ENCODE measurements around the gene C2CD3.
"Not testable (repeated sequence)": the region's sequence is repeated elsewhere in the genome, so short reads cannot be mapped to it uniquely, and the experiment has no call there.

Gene C2CD3

GRCh38 chr11:74123008-74123448 lies 47.8 kb downstream of the C2CD3 start:
- DNase-seq (ENCODE audit: low read depth): no peak
- H3K4me3 ChIP-seq (ENCODE audit: low read length): no peak overlapping the region
- no peak for TF ChIP-seq CTCF (IDR thresholded peaks at IDR 0.05; ENCODE audit: insufficient read depth, low read depth, low read length, missing control alignments)

- no peak for DNase-seq (ENCODE audit: low read depth)
- no peak overlapping the region for H3K4me3 ChIP-seq (ENCODE audit: low read length)
- no peak for TF ChIP-seq CTCF (IDR thresholded peaks at IDR 0.05; ENCODE audit: insufficient read depth, low read depth, low read length, missing control alignments)
These were observed 49.0 kb downstream of the C2CD3 start for GRCh38 chr11:74121804-74122203.

GRCh38 chr11:74120260-74121035 lies 50.4 kb downstream of the C2CD3 start:
- not testable (repeated sequence) for DNase-seq (ENCODE audit: low read depth)

GRCh38 chr11:74116719-74117118 lies 54.1 kb downstream of the C2CD3 start:
- TF ChIP-seq CTCF (IDR thresholded peaks at IDR 0.05; ENCODE audit: insufficient read depth, low read depth, low read length, missing control alignments): no peak
- H3K4me3 ChIP-seq (ENCODE audit: low read length): no peak overlapping the region
- no peak for DNase-seq (ENCODE audit: low read depth)

More at GRCh38 chr11:74120260-74121035, 50.4 kb downstream of the C2CD3 start:
- H3K4me3 ChIP-seq (ENCODE audit: low read length): not testable (repeated sequence)

- H3K4me3 ChIP-seq (ENCODE audit: low read length): no peak overlapping the region
- no peak for DNase-seq (ENCODE audit: low read depth)
- no peak for TF ChIP-seq CTCF (IDR thresholded peaks at IDR 0.05; ENCODE audit: insufficient read depth, low read depth, low read length, missing control alignments)
These were observed 57.9 kb downstream of the C2CD3 start for GRCh38 chr11:74112877-74113276.

- no peak for TF ChIP-seq CTCF (IDR thresholded peaks at IDR 0.05; ENCODE audit: insufficient read depth, low read depth, low read length, missing control alignments)
- no peak for DNase-seq (ENCODE audit: low read depth)
- H3K4me3 ChIP-seq (ENCODE audit: low read length): no peak overlapping the region
These were observed 64.7 kb downstream of the C2CD3 start for GRCh38 chr11:74106124-74106523.

- no peak for TF ChIP-seq CTCF (IDR thresholded peaks at IDR 0.05; ENCODE audit: insufficient read depth, low read depth, low read length, missing control alignments)
These were observed 68.5 kb downstream of the C2CD3 start for GRCh38 chr11:74102321-74102720.

More at GRCh38 chr11:74102321-74102720, 68.5 kb downstream of the C2CD3 start:
- no peak overlapping the region for H3K4me3 ChIP-seq (ENCODE audit: low read length)
- no peak for DNase-seq (ENCODE audit: low read depth)
